Glutamatergic neuron (in vitro differentiated cells): ENCODE measurements around the gene GMCL2. TPM values are rescaled to one million over a fixed set of nuclear protein-coding genes. Genes with fewer than 3 reads are reported as not detected.

ENCODE experiments used
- DNase-seq: peaks from one replicate; pipeline ENCODE4 v3.0.0; 2022
- H3K27ac Mint-ChIP-seq: one replicate; pipeline ENCODE4 v1.8.0; 2020; ENCODE audit warnings: mild to moderate bottlenecking, mixed read lengths, inconsistent platforms; ENCODE audit not compliant: unreplicated experiment
- H3K27me3 Mint-ChIP-seq: one replicate; pipeline ENCODE4 v1.8.0; 2020; ENCODE audit warnings: mild to moderate bottlenecking, moderate library complexity, mixed read lengths, inconsistent platforms; ENCODE audit not compliant: unreplicated experiment
- H3K36me3 Mint-ChIP-seq: one replicate; pipeline ENCODE4 v1.8.0; 2020; ENCODE audit warnings: mild to moderate bottlenecking, mixed read lengths, inconsistent platforms; ENCODE audit not compliant: unreplicated experiment
- H3K4me1 Mint-ChIP-seq: one replicate; pipeline ENCODE4 v1.8.0; 2020; ENCODE audit warnings: mild to moderate bottlenecking, low read depth, mixed read lengths, inconsistent platforms; ENCODE audit not compliant: unreplicated experiment
- H3K4me3 Mint-ChIP-seq: one replicate; pipeline ENCODE4 v1.8.0; 2020; ENCODE audit warnings: mild to moderate bottlenecking, mixed read lengths, inconsistent platforms; ENCODE audit not compliant: unreplicated experiment
- H3K9me3 Mint-ChIP-seq: one replicate; pipeline ENCODE4 v1.8.0; 2020; ENCODE audit warnings: mild to moderate bottlenecking, moderate library complexity, mixed read lengths, inconsistent platforms; ENCODE audit not compliant: unreplicated experiment
- CTCF ChIP-seq: fragments of 200-600 bp; sonication (generic); IDR thresholded peaks from one replicate; pipeline ENCODE4 v1.5.0; 2021; ENCODE audit not compliant: partially characterized antibody, unreplicated experiment
- total RNA-seq: library from RNA; stranded (reverse); fragmentation: NEBNext Ultra II Directional; extraction: Animal tissue kit (Norgen Biotek cat#: 25700); gene quantifications from one replicate; pipeline ENCODE4 v1.2.1, GENCODE V29; 2021; ENCODE audit not compliant: unreplicated experiment

Gene GMCL2
- total RNA-seq, 1 donor from 2014 or later: not detected

GRCh38 chr5:178234121-178234749, 47.1 kb upstream of the GMCL2 start:
- H3K27me3 Mint-ChIP-seq: peaks cover 7% of the 10 kb centered on the region
- TF ChIP-seq CTCF: no peak
- DNase-seq: no peak
- H3K9me3 Mint-ChIP-seq: peaks cover 7% of the 10 kb centered on the region
- H3K36me3 Mint-ChIP-seq: peaks cover 4% of the 10 kb centered on the region
- H3K4me3 Mint-ChIP-seq: no peak overlapping the region
- peaks cover 18% of the 10 kb centered on the region for H3K4me1 Mint-ChIP-seq
- no peak overlapping the region for H3K27ac Mint-ChIP-seq

GRCh38 chr5:178232920-178233429, 45.8 kb upstream of the GMCL2 start:
- peaks cover 7% of the 10 kb centered on the region for H3K27me3 Mint-ChIP-seq
- peak overlapping the region; percentile 59 for H3K4me3 Mint-ChIP-seq
- peaks cover 18% of the 10 kb centered on the region for H3K4me1 Mint-ChIP-seq
- peak; percentile 12 for DNase-seq
- TF ChIP-seq CTCF: no peak
- peaks cover 9% of the 10 kb centered on the region for H3K36me3 Mint-ChIP-seq
- H3K9me3 Mint-ChIP-seq: peaks cover 9% of the 10 kb centered on the region
- peak overlapping the region; percentile 33 for H3K27ac Mint-ChIP-seq

GRCh38 chr5:178232124-178232919, 45.2 kb upstream of the GMCL2 start, which contains the start of gene PHYKPL:
TSS of gene PHYKPL (minus strand) at chr5:178232802. CDS start at chr5:178232550, 252 bp downstream.
- peak within 1 kb of the TSS; percentile 91 for H3K4me3 Mint-ChIP-seq
- peaks cover 7% of the 10 kb centered on the region for H3K27me3 Mint-ChIP-seq
- peaks cover 18% of the 10 kb centered on the region for H3K4me1 Mint-ChIP-seq
- peak within 1 kb of the TSS; percentile 66 for H3K27ac Mint-ChIP-seq
- DNase-seq: peak; percentile 72
- peaks cover 15% of the 10 kb centered on the region for H3K36me3 Mint-ChIP-seq
- TF ChIP-seq CTCF: no peak
- H3K9me3 Mint-ChIP-seq: peaks cover 12% of the 10 kb centered on the region

GRCh38 chr5:178231539-178232123, 44.5 kb upstream of the GMCL2 start:
- DNase-seq: no peak
- Mint-ChIP-seq H3K27ac (peak overlapping the region; percentile 93), H3K27me3 (peaks cover 7% of the 10 kb centered on the region)

More at GRCh38 chr5:178231539-178232123, 44.5 kb upstream of the GMCL2 start:
- Mint-ChIP-seq H3K9me3 (peaks cover 14% of the 10 kb centered on the region), H3K4me1 (peaks cover 18% of the 10 kb centered on the region), H3K36me3 (peaks cover 22% of the 10 kb centered on the region), H3K4me3 (peak overlapping the region; percentile 91)
- TF ChIP-seq CTCF: no peak
